Kidney glomerular epithelial cell (primary cell): ENCODE data around the gene SNX19.

Experiments used
- DNase-seq: peaks from one replicate; lab custom pipeline; 2025; lab: John Stamatoyannopoulos, UW

The SNX19 gene

GRCh38 chr11:130905512-130905911, 10.8 kb downstream of the SNX19 start:
- no peak for DNase-seq

- no peak for DNase-seq
These were observed 11.9 kb downstream of the SNX19 start for GRCh38 chr11:130904380-130904779.

DNA sequence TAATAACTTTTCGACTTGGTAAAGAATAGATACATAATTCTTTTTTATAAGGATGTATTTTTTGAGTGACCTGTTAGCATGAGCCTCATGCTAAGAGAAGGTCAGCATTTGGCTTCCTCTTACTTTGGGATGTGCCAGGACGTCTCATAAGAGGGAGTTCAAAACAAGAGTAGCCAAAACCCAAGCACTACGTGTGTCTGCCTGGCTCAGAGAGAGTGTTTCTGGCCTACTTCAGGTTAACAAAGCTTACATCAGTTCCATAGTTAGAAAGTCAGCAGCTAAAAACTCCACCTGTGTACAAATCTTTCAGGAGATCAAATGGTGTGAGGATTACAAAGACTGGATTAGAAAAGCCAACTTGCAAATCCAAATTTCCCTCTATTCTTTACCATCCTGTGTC, 13.9 kb downstream of the SNX19 start:
- DNase-seq = no peak

DNA sequence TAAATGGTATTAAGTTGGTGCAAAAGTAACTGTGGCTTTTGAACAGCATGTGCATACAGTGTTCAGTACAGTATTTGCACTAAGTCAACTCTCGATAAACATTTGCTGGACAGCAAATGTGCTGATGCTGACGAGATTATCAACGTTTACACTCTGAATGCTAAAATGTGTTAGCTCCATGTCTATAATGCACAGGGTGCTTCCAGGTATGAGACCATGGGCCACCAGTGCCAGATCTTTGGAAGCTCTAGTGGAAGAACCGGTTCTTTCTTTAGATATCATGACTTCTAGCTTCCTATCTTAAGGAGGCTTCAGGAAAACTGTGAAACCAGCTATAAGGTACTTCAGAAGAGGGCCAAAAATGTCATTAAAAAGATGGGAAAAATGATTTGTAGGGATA, 17.2 kb downstream of the SNX19 start:
- DNase-seq = no peak

GRCh38 chr11:130897262-130898182, 18.8 kb downstream of the SNX19 start:
- peak; percentile 96 for DNase-seq

GRCh38 chr11:130894322-130895025, 21.8 kb downstream of the SNX19 start:
- DNase-seq = peak; percentile 63

GRCh38 chr11:130892861-130893260, 23.4 kb downstream of the SNX19 start:
- DNase-seq = no peak

DNA sequence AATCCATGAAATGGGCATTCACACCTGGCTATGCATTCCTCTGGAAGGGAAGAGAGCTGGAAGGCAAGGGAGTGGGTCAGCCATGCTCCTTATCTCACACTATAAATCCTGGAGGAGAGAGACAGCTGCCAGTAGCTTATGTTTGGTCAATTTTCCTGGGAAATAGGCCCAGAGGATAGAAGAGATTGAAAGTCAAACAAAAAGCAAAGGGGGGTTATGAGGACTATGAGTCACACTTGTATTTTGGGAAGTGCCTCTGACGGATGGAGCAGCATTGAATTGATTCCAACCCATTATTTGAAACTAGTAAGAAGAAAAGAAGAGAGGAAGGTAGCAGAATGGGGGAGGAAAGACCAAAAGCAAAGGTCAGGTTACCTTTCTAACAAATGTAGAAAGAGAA, 25.0 kb downstream of the SNX19 start:
- DNase-seq = no peak

GRCh38 chr11:130890039-130890745, 26.1 kb downstream of the SNX19 start:
- peak; percentile 63 for DNase-seq

GRCh38 chr11:130888790-130889189, 27.5 kb downstream of the SNX19 start:
- DNase-seq = no peak

DNA sequence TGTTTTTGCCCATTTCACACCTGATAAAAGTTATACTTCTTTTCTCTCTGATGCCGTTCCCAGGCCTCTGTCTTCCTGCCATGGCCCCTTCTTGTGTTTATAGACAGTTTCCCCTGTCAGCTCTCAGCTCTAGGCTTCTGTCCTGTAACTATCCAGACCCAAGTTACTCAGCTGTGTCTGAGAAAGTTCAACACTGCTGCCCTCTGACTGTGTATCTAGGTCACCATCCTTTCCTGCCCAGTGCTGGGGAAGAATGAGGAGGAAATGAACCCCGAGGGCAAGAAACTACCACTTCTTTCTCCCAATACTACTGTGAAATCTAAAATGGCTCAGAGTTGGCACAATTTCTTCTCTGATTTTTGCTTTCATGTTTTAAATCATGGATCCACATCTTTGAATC, 29.6 kb downstream of the SNX19 start:
- peak; percentile 37 for DNase-seq

DNA sequence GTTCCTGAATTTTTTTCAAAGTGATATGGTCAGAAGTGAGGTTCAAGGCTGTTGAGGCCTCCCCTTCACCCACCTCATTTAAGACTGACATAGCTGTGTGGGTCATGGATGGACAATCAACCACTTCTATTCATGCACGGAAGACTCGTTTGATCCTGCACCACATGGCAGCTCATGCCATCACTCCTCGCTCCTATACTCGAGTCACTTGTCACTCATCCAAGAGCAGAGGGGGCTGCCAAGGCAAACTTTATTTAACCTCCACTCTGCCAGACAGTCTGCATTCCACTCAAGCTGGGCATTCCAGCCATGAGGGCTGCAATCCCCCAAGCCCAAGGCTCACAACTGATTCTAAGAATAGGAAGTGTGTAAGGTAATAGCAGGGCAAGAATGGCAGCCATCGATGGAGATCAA, 34.1 kb downstream of the SNX19 start:
- DNase-seq = peak; percentile 97

DNA sequence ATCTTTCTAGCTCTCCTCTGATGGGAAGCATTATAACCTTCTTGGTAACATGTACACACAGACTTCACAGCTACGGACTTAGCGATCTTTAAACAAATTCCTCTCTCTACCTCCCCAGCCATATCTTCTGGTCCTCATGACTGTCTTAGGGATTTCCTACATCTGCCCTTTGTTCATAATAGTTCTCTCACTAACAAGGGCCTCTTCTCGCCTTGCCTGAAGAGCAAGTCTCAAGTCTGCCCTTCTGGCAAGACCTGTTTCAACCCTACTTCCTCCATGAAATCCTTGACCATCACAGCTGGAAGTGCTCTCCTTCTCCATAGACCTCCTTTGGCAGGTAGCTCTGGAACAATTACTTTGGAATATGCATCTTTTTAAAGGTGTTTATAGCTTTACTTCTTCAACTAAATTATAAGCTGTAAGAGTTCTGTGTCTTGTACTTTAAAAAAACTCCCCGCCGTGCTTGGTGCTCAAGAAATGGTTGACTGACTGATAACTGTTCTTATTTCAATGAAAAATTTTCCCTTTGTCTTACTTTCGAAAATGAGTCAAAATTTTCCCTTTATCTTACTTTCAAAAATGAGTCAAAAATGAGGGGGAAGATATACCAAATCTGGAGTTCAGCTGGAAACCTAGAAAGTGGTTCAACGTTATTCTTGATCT, 34.7 kb downstream of the SNX19 start:
- no peak for DNase-seq

DNA sequence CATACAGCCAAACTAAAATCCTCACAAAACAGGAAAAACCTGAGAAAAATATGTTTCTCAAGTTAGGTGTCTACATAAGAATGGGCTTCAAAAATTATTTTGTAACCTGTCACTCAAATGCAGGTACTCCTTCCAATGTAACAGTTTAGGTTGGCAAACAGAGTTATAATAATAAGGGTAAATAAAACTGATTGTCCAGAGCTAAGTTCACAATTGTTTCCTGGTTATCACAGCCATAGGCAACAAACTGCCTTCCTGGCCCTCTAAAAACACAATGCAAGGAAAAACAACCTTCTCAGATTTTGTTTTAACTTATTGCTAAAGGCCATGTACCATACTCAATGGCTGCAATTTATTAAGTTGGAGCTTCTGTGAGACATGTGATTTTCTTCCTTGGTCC, 36.4 kb downstream of the SNX19 start:
- DNase-seq = no peak

DNA sequence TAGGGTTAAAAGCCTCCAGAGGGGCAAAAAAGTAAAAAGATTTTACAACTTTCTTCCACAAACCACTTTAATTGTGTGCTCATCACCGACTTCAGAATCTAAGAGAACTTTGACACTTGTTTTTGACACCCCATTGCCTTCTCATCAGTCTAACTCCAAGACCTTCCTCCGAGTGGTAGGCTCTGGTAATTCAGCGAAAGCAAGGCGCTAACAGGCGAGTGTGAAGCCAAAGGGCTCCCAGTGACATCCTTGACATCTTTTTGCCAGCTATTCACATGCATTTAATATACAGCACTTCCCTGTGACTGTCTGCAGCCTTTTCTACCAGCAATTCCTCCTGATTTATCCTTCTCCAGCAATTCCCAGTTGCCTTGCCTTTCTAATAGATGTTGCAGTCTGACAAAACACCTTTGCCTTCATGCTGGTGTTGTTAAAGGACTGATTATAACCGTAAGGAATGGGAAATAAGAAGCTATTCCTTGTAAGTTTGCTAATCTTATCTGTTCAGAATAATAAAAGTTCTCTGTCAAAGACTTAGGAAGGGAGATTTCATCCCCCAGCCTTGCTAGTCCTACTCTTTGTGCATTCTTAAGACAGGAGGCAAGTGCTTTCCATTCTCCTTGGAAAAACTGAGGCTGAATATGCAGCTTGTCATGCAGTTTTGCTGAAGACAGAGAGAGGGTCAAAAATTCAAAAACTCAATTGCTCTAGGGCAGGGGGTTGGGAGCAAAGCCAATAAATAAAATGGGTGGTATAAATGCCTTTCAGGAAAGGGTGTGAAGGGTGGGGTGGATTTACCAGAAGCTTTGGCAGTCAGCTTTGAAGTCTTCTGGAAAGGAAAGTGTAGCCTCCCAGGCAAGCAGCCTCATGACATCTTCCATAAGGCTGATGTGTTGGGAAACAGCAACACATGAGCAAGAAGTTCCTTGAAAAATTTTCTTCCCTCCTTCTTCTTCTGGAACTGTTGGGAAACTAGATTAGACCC, 39.1 kb downstream of the SNX19 start:
- no peak for DNase-seq

DNA sequence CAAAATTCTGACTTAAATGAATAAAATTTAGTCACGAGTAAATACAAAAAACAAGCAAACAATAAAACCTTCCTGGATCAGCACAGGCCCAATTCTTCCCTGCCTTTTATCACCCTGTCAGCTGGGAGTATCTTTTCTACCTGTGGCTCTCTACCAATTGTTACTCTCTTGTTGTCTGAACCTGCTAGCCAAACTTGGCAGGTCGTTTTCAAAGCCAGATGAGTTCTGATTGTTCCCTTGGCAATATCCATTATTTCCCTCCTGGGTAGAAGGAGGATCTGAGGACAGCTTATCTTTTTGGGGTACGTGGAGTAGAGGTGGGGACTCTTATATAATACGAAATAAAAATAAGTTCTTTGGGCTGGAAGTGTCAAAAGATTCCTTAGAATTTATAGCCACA, 40.2 kb downstream of the SNX19 start:
- no peak for DNase-seq

DNA sequence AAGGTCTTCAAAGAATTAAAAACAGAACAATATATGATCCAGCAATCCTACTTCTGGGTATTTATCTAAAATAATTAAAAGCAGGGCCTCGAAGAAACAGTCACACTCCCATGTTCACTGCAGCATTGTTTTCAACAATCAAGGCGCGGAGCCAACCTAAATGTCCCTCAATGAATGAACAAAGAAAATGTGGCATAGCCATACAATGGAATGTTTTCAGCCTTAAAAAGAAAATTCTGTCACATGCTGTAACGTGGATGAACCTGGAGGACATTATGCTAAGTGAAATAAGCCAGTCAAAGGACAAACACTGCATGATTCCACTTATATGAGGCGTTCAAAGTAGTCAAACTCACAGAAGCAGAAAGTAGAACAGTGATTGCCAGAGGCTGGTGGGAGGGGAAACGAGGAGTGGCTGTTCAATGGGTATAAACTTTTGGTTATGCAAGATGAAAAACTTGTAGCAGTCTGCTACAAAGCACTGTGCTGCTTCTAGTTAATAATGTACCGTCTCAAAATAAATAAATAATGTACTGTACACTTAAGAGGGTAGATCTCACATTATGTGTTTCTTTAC, 41.2 kb downstream of the SNX19 start:
- DNase-seq = peak; percentile 56

- DNase-seq = peak; percentile 98
These were observed 41.9 kb downstream of the SNX19 start for GRCh38 chr11:130874396-130874795.

- peak; percentile 53 for DNase-seq
These were observed 42.5 kb downstream of the SNX19 start for GRCh38 chr11:130873761-130874160.

GRCh38 chr11:130872981-130873380, 43.3 kb downstream of the SNX19 start:
- no peak for DNase-seq
